ENCODE measurements around the gene RRP12. TPM values are rescaled to one million over a fixed set of nuclear protein-coding genes. Genes with fewer than 3 reads are reported as not detected.

Gene RRP12
- total RNA-seq, 6 donors from 2014 or later, result 20.4 to 38.2 (median 28.9) TPM

DNA sequence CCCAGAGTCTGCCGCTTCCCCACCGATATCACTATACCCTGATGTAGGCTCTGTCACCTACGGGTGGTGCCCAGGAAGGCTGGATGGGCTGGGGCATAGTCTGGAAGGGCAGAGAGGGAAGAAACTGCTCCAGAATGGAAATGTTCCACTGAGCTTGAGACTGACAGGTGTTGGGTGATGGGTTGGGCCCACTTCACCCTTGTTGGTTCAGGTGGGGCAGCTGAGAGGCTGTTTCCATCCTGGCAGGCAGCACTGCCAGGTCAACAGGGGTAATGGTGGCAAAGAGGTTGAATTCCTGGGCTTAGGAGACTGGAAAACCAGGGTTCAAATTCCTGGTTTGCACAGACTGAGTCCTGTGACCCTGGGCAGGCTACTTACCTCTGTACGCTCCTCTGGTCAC lies 38.1 kb downstream of the RRP12 start:
- no peaks in the 10 kb centered on the region for H3K27me3 ChIP-seq
- DNase-seq (peak in 1 of 2 donors; percentile 78), ATAC-seq (ENCODE audit: low FRiP score in 2 of 2) (peak in 1 of 2 donors; percentile 44)
- peak overlapping the region in 2 of 4 donors; percentile 65 to 90 for H3K27ac ChIP-seq
- H3K36me3 ChIP-seq, result peaks cover 0 to 51% (median 25%) of the 10 kb centered on the region in 4 donors
- no peaks in the 10 kb centered on the region for H3K9me3 ChIP-seq
- H3K4me3 ChIP-seq, result no peak overlapping the region
- peaks cover 9 to 38% (median 29%) of the 10 kb centered on the region in 4 donors for H3K4me1 ChIP-seq
- TF ChIP-seq CTCF (IDR thresholded peaks at IDR 0.05) (no peak), POLR2A (IDR thresholded peaks at IDR 0.05) (no peak), POLR2AphosphoS5 (IDR thresholded peaks at IDR 0.05) (no peak), EP300 (IDR thresholded peaks at IDR 0.05) (peak in 1 of 4 donors; percentile 45)
- WGBS, 2 donors, result 79% methylated on average over 4 of the region's 4 CpGs; no CpG with 5 or more reads in 1 of the 2 donors

GRCh38 chr10:97362310-97363033 lies 38.7 kb downstream of the RRP12 start:
- TF ChIP-seq EP300 (IDR thresholded peaks at IDR 0.05), result no peak
- no peak for TF ChIP-seq POLR2A (IDR thresholded peaks at IDR 0.05)
- no peak for TF ChIP-seq POLR2AphosphoS5 (IDR thresholded peaks at IDR 0.05)
- no peak for TF ChIP-seq CTCF (IDR thresholded peaks at IDR 0.05)
- Histone ChIP-seq H3K27me3 (no peaks in the 10 kb centered on the region), H3K4me1 (peaks cover 9 to 38% (median 29%) of the 10 kb centered on the region in 4 donors), H3K36me3 (peaks cover 0 to 51% (median 25%) of the 10 kb centered on the region in 4 donors), H3K27ac (peak overlapping the region in 2 of 4 donors; percentile 65 to 90), H3K9me3 (no peaks in the 10 kb centered on the region), H3K4me3 (no peak overlapping the region)
- ATAC-seq (ENCODE audit: low FRiP score in 2 of 2) (no peak), DNase-seq (peak in 1 of 2 donors; percentile 49)
- WGBS, 2 donors, result 71 to 84% methylated on average over 3 to 11 of the region's 11 CpGs

GRCh38 chr10:97361537-97361901 lies 39.6 kb downstream of the RRP12 start:
- Histone ChIP-seq H3K36me3 (peaks cover 0 to 44% (median 24%) of the 10 kb centered on the region in 4 donors), H3K27ac (peak overlapping the region in 1 of 4 donors; percentile 90), H3K4me1 (peaks cover under 1 to 32% (median 24%) of the 10 kb centered on the region in 4 donors), H3K4me3 (no peak overlapping the region), H3K27me3 (no peaks in the 10 kb centered on the region), H3K9me3 (no peaks in the 10 kb centered on the region)
- TF ChIP-seq POLR2AphosphoS5 (IDR thresholded peaks at IDR 0.05) (no peak), EP300 (IDR thresholded peaks at IDR 0.05) (no peak), CTCF (IDR thresholded peaks at IDR 0.05) (no peak), POLR2A (IDR thresholded peaks at IDR 0.05) (no peak)
- DNase-seq, result no peak
- ATAC-seq (ENCODE audit: low FRiP score in 2 of 2), result no peak
- WGBS, 2 donors, result 74 to 78% methylated on average over 7 to 11 of the region's 11 CpGs

- no peaks in the 10 kb centered on the region for H3K9me3 ChIP-seq
- peaks cover 6 to 36% (median 27%) of the 10 kb centered on the region in 4 donors for H3K4me1 ChIP-seq
- ATAC-seq (ENCODE audit: low FRiP score in 2 of 2), result no peak
- WGBS, 2 donors, result 95 to 98% methylated on average over 8 to 11 of the region's 11 CpGs
- TF ChIP-seq POLR2AphosphoS5 (IDR thresholded peaks at IDR 0.05) (no peak), POLR2A (IDR thresholded peaks at IDR 0.05) (no peak), CTCF (IDR thresholded peaks at IDR 0.05) (no peak), EP300 (IDR thresholded peaks at IDR 0.05) (no peak)
- H3K27ac ChIP-seq, result peak overlapping the region in 1 of 4 donors; percentile 90
- H3K27me3 ChIP-seq, result no peaks in the 10 kb centered on the region
- no peak for DNase-seq
- no peak overlapping the region for H3K4me3 ChIP-seq
- peaks cover 0 to 39% (median 21%) of the 10 kb centered on the region in 4 donors for H3K36me3 ChIP-seq
These were observed 40.2 kb downstream of the RRP12 start for GRCh38 chr10:97360705-97361536.
